GM12878 (cell line): ENCODE data around the gene RARG. TPM values are rescaled to one million over a fixed set of nuclear protein-coding genes. Genes with fewer than 3 reads are reported as not detected.

Experiments
- ATAC-seq: fragments of 200-7000 bp; cut with Tn5 transposase; 3 replicates; pipeline ENCODE4 v1.9.1; 2020; ENCODE audit warnings: mild to moderate bottlenecking, moderate library complexity
- BruUV-seq: library from RNA; stranded (reverse); fragments of 400-500 nt; replicated peaks from 2 replicates; lab custom pipeline; 2021; lab: Mats Ljungman, UMichigan
- CTCF ChIA-PET: fragments of 300-600 bp; sonication (Branson Sonifier 250); formaldehyde crosslinking; extraction: SDS; loops from one replicate; lab custom pipeline; 2021; ENCODE audit warnings: inconsistent platforms; lab: Yijun Ruan, JAX
- POLR2A ChIA-PET: fragments of 350-600 bp; formaldehyde crosslinking; extraction: SDS; loops from one replicate; lab custom pipeline; 2021; ENCODE audit warnings: inconsistent platforms; lab: Charles Lee
- RAD21 ChIA-PET: fragments of 300-600 bp; sonication (Branson Sonifier 250); formaldehyde crosslinking; loops from one replicate; lab custom pipeline; 2023; ENCODE audit warnings: antibody characterized with exemption; ENCODE audit not compliant: unreplicated experiment; lab: Charles Lee
- SMC1A ChIA-PET: fragments of 300-600 bp; sonication (Branson Sonifier 250); formaldehyde crosslinking; loops from one replicate; lab custom pipeline; 2023; ENCODE audit not compliant: unreplicated experiment, uncharacterized antibody; lab: Charles Lee
- DNase-seq: peaks from one replicate; pipeline ENCODE4 v3.0.0-alpha.2; 2011; ENCODE audit warnings: low read depth, low spot score
- FAIRE-seq: peaks from 3 replicates; lab custom pipeline; 2011; peaks lifted over from hg19 to GRCh38; lab: Jason Lieb, UNC
- H2AFZ ChIP-seq: 2 replicates; pipeline ENCODE4 v1.6.0; 2011; ENCODE audit warnings: low read depth, low read length, control low read depth; ENCODE audit not compliant: control insufficient read depth
- H3K27ac ChIP-seq: 2 replicates; pipeline ENCODE4 v1.5.1; 2011; ENCODE audit warnings: control low read depth; ENCODE audit not compliant: control insufficient read depth, insufficient read depth
- H3K27me3 ChIP-seq, 2 experiments: replicated peaks in 1 of 2; 2 replicates each; pipeline versions ENCODE4 v1.6.0 to v1.6.1; 2011; ENCODE audit warnings: low read length in 1 of 2; ENCODE audit not compliant: control insufficient read depth in 2 of 2, insufficient read depth in 2 of 2
- H3K36me3 ChIP-seq, 2 experiments: 2 replicates each; pipeline ENCODE4 v1.5.1; 2011; ENCODE audit warnings: low read length in 1 of 2; ENCODE audit not compliant: control insufficient read depth in 2 of 2, insufficient read depth in 2 of 2
- H3K4me1 ChIP-seq: 2 replicates; pipeline ENCODE4 v1.6.1; 2011; ENCODE audit warnings: mild to moderate bottlenecking, low read length, moderate library complexity, mixed read lengths; ENCODE audit not compliant: control insufficient read depth, insufficient read depth
- H3K4me2 ChIP-seq: 2 replicates; pipeline ENCODE4 v1.6.0; 2011; ENCODE audit warnings: control low read depth; ENCODE audit not compliant: control insufficient read depth, insufficient read depth
- H3K4me3 ChIP-seq: fragments of 200-600 bp; sonication (generic); 2 replicates; pipeline ENCODE4 v1.5.1; 2016
- H3K79me2 ChIP-seq: 2 replicates; pipeline ENCODE4 v1.6.0; 2011; ENCODE audit warnings: low read length; ENCODE audit not compliant: control insufficient read depth, insufficient read depth
- H3K9ac ChIP-seq: 2 replicates; pipeline ENCODE4 v1.8.0; 2011; ENCODE audit warnings: low read length, control low read depth, mixed read lengths; ENCODE audit not compliant: control insufficient read depth, insufficient read depth
- H3K9me3 ChIP-seq: replicated peaks from 3 replicates; pipeline ENCODE4 v1.5.1; 2011; ENCODE audit warnings: mild to moderate bottlenecking, low read length; ENCODE audit not compliant: control insufficient read depth, insufficient read depth
- H4K20me1 ChIP-seq: 2 replicates; pipeline ENCODE4 v1.6.0; 2011; ENCODE audit not compliant: control insufficient read depth, insufficient read depth
- ATF2 ChIP-seq: IDR thresholded peaks from 2 replicates; pipeline ENCODE4 v1.6.1; 2012; ENCODE audit warnings: low read length, inconsistent platforms
- CBX5 ChIP-seq: sonication (generic); IDR thresholded peaks from 2 replicates; pipeline ENCODE4 v1.6.1; 2016; ENCODE audit warnings: low read depth, moderate library complexity, mild to moderate bottlenecking, inconsistent platforms
- CTCF ChIP-seq, 3 experiments: IDR thresholded peaks in 2 of 3; conservative IDR thresholded peaks in 1 of 3; 2 replicates each; pipeline ENCODE4 v1.5.1; 2011; ENCODE audit warnings: low read depth in 3 of 3, low read length in 3 of 3, mild to moderate bottlenecking in 3 of 3, control low read depth in 2 of 3, moderate library complexity in 2 of 3, inconsistent platforms in 1 of 3, mixed read lengths in 1 of 3; ENCODE audit not compliant: control insufficient read depth in 2 of 3, insufficient read depth in 1 of 3; ENCODE audit errors: extremely low read depth in 1 of 3
- ETV6 ChIP-seq, 2 experiments: fragments of 450-650 bp in 1 of 2; IDR thresholded peaks in 1 of 2; conservative IDR thresholded peaks in 1 of 2; 2 replicates each; pipeline ENCODE4 v1.6.1; 2014; ENCODE audit warnings: antibody characterized with exemption in 1 of 2, borderline replicate concordance in 1 of 2, low read depth in 1 of 2, mild to moderate bottlenecking in 1 of 2, moderate library complexity in 1 of 2
- FOXK2 ChIP-seq: fragments of 450-650 bp; IDR thresholded peaks from 2 replicates; pipeline ENCODE4 v1.6.1; 2017; ENCODE audit warnings: mild to moderate bottlenecking, moderate library complexity
- GATAD2B ChIP-seq: fragments of 450-650 bp; conservative IDR thresholded peaks from 2 replicates; pipeline ENCODE4 v1.6.1; 2017; ENCODE audit warnings: low read depth, mild to moderate bottlenecking, moderate library complexity
- HDAC2 ChIP-seq: fragments of 200-600 bp; sonication (generic); IDR thresholded peaks from 2 replicates; pipeline ENCODE4 v1.6.1; 2017
- HSF1 ChIP-seq: fragments of 150-350 bp; IDR thresholded peaks from 2 replicates; pipeline ENCODE4 v1.6.1; 2014; ENCODE audit warnings: mild to moderate bottlenecking, low read depth, low read length
- JUNB ChIP-seq: IDR thresholded peaks from 2 replicates; pipeline ENCODE4 v1.6.1; 2016; ENCODE audit warnings: antibody characterized with exemption, mild to moderate bottlenecking
- KDM1A ChIP-seq: fragments of 200-600 bp; sonication (generic); IDR thresholded peaks from 2 replicates; pipeline ENCODE4 v1.6.1; 2016; ENCODE audit warnings: borderline replicate concordance
- MXI1 ChIP-seq: fragments of 150-350 bp; IDR thresholded peaks from 2 replicates; pipeline ENCODE4 v1.6.1; 2011; ENCODE audit warnings: low read depth, mild to moderate bottlenecking, inconsistent platforms, low read length, improper control_type of control experiment
- MYB ChIP-seq: fragments of 150-350 bp; IDR thresholded peaks from 2 replicates; pipeline ENCODE4 v1.6.1; 2014; ENCODE audit warnings: mild to moderate bottlenecking, low read depth, low read length, borderline replicate concordance
- NFXL1 ChIP-seq: fragments of 450-650 bp; IDR thresholded peaks from 2 replicates; pipeline ENCODE4 v1.6.1; 2017; ENCODE audit warnings: antibody characterized with exemption, mild to moderate bottlenecking, borderline replicate concordance
- NFYB ChIP-seq: IDR thresholded peaks from 2 replicates; pipeline ENCODE4 v1.6.1; 2011; ENCODE audit warnings: low read depth, mild to moderate bottlenecking, low read length, improper control_type of control experiment, moderate library complexity; ENCODE audit not compliant: insufficient read depth
- SPI1 ChIP-seq: IDR thresholded peaks from 2 replicates; pipeline ENCODE4 v1.6.1; 2011; ENCODE audit warnings: low read depth, mild to moderate bottlenecking, low read length, moderate library complexity, borderline replicate concordance; ENCODE audit not compliant: insufficient read depth
- STAT3 ChIP-seq: IDR thresholded peaks from 2 replicates; pipeline ENCODE4 v1.6.1; 2011; ENCODE audit warnings: low read depth, low read length, improper control_type of control experiment
- USF2 ChIP-seq: IDR thresholded peaks from 2 replicates; pipeline ENCODE4 v1.6.1; 2011; ENCODE audit warnings: low read depth, low read length, improper control_type of control experiment, borderline replicate concordance
- YBX1 ChIP-seq: fragments of 450-650 bp; IDR thresholded peaks from 2 replicates; pipeline ENCODE4 v1.6.1; 2016; ENCODE audit warnings: antibody characterized with exemption
- ZNF274 ChIP-seq: IDR thresholded peaks from one replicate; pipeline ENCODE4 v1.8.0; 2011; ENCODE audit not compliant: insufficient read length, insufficient read depth
- WGBS: methylation state at CpG from one replicate; pipeline ENCODE4 v1.1.6; 2016; ENCODE audit warnings: low lambda C conversion rate; ENCODE audit not compliant: insufficient replicate concordance, insufficient coverage; ENCODE audit errors: missing lambda C conversion rate; 5-methylcytosine and 5-hydroxymethylcytosine counted together
- in situ Hi-C: fragments of 300-500 bp; cut with MboI; formaldehyde crosslinking; loops from 9 replicates; pipeline ENCODE4 v1.14.3; 2018; ENCODE audit warnings: mixed read lengths
- intact Hi-C: fragments of 100-400 bp; cut with micrococcal nuclease; formaldehyde crosslinking; loops from one replicate; pipeline ENCODE4 v1.14.2; 2022; ENCODE audit not compliant: unreplicated experiment
- polyA plus RNA-seq, 11 experiments: library from polyadenylated mRNA; depleted of rRNA in 4 of 11; unstranded in 6 of 11; stranded (reverse) in 5 of 11; fragments of >200 nt; fragmentation: Nextera tagmentation in 4 of 11; fragmentation: Illumina TruSeq in 1 of 11; extraction: Ambion mirVana in 4 of 11; extraction: Trizol in 1 of 11; gene quantifications; 1 replicate in 1 of 11; 2 replicates in 10 of 11; pipeline versions ENCODE4 v1.2.1 to v1.2.3, GENCODE V29; 2011 to 2016; ENCODE audit warnings: inconsistent platforms in 2 of 11, missing spikeins in 2 of 11, low read depth in 1 of 11
- total RNA-seq, 4 experiments: library from RNA; depleted of rRNA in 3 of 4; stranded (reverse); fragments of >200 nt in 3 of 4; fragmentation: Illumina TruSeq in 1 of 4; extraction: Trizol in 1 of 4; gene quantifications; 2 replicates each; pipeline versions ENCODE4 v1.2.1 to v1.2.3, GENCODE V29; 2013 to 2021

The RARG gene
- total and polyA plus RNA-seq, 10 of the 15 experiments (the other 5 are each of a cell fraction or from before 2014, with no cell fraction given): 0.27 to 8.1 (median 4.1) TPM

- no peak overlapping the region for H3K27ac ChIP-seq
- no peak for FAIRE-seq
- POLR2A ChIA-PET: no interaction called here
- RAD21 ChIA-PET: no interaction called here
- no peaks in the 10 kb centered on the region for H3K27me3 ChIP-seq
- no peak for TF ChIP-seq SPI1
- TF ChIP-seq ATF2: no peak
- no peak for TF ChIP-seq CBX5
- TF ChIP-seq ZNF274: no peak
- no peak for TF ChIP-seq HDAC2
- TF ChIP-seq HSF1: no peak
- TF ChIP-seq GATAD2B: no peak
- no peak for TF ChIP-seq ETV6 (conservative IDR thresholded peaks at IDR 0.05 in 1 of 2, IDR thresholded peaks at IDR 0.05 in 1 of 2; ENCODE audit: borderline replicate concordance in 1 of 2, low read depth in 1 of 2)
- no peak for TF ChIP-seq CTCF (IDR thresholded peaks at IDR 0.05 in 2 of 3, conservative IDR thresholded peaks at IDR 0.05 in 1 of 3; ENCODE audit: control insufficient read depth in 2 of 3, extremely low read depth in 1 of 3, insufficient read depth in 1 of 3, low read depth in 3 of 3, low read length in 3 of 3)
- TF ChIP-seq JUNB: no peak
- no peak for TF ChIP-seq MXI1
- TF ChIP-seq NFXL1: no peak
- no peak for TF ChIP-seq USF2
- no peak for TF ChIP-seq KDM1A
- TF ChIP-seq YBX1: no peak
- TF ChIP-seq MYB: no peak
- TF ChIP-seq STAT3: no peak
- TF ChIP-seq NFYB: no peak
- no peak for TF ChIP-seq FOXK2
- 88% methylated on average over 8 of the region's 8 CpGs for WGBS
- SMC1A ChIA-PET: no interaction called here
- no peaks in the 10 kb centered on the region for H3K79me2 ChIP-seq
- H3K9ac ChIP-seq: no peak overlapping the region
- in situ Hi-C loops (no loop called here), intact Hi-C loops (no loop called here)
- CTCF ChIA-PET: interaction anchor here (8.0 kb wide), 1 partner anchor 11 kb away, joined by 66 read pairs; no protein-coding TSS in a partner anchor
- DNase-seq: no peak
- ATAC-seq: no peak
- no peaks in the 10 kb centered on the region for H4K20me1 ChIP-seq
- no peak overlapping the region for H3K4me2 ChIP-seq
- H3K4me1 ChIP-seq: 0 out of 2 replicates have a peak, but pooled peaks cover 2% of the 10 kb centered on the region
- BruUV-seq: no TSS peak
- H3K9me3 ChIP-seq: no peaks in the 10 kb centered on the region
- H3K36me3 ChIP-seq: peaks cover 0 to 1% of the 10 kb centered on the region in 2 experiments; a peak in 1 of 4 replicates
- H3K4me3 ChIP-seq: no peak overlapping the region
- H2AFZ ChIP-seq: no peak overlapping the region
Measured at GRCh38 chr12:53170215-53170614, 61.8 kb downstream of the RARG start.
